Activated effector memory CD4-positive, alpha-beta T cell treated with anti-CD3 and anti-CD28 coated beads, Interleukin-2, amount 50 U/mL, for 16 hours (primary cell): ENCODE data around the gene PIK3R3.
"Not testable (repeated sequence)": the region's sequence is repeated elsewhere in the genome, so short reads cannot be mapped to it uniquely, and the experiment has no call there.

Experiments
- DNase-seq: peaks from one replicate; pipeline ENCODE4 v3.0.0-alpha.2; 2020

The PIK3R3 gene

DNA sequence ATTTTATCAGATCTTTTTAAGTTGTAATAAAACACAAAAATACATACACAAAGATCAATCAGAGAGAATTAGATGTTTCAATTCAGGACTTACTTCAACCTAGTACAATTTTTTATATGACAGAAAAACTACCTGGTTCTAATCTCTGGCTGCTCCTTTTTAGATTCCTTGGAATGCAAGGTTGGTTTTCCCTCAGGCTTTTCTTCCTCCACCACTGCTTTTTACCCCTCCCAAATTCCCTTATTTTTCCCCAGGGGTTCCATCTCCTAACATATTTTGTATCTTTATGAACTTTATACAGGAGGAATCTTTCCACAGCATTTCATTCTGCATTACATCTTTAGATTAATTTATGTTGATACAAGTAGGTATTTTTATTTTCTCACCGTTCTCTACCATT lies 33.2 kb downstream of the PIK3R3 start:
- no peak for DNase-seq

DNA sequence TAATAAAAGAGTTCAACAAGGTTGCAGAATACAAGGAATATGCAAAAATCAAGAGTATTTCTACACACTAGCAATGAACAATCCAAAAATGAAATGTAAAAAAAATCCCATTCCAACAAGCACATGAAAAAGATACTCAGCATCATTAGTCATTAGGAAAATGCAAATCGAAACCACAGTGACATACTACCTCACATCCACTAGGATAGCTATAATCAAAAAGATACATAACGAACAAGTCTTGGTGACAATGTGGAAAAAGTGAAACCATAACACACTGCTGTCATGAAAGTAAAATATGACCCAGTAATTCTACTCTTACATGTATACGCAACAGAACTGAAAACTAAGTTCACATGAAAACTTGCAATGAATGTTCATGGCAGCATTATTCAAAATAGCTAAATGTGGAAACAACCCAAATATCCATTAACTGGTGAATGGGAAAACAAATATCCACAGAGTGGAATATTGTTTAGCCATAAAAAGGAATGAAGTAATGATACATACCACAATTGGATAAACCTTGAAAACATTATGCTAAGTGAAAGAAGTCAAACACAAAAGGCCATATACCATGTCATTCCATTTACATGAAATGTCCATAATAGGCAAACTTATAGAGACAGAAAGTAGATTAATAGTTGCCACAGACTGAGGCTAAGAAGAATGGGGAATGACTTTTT lies 34.3 kb downstream of the PIK3R3 start:
- no peak for DNase-seq

DNA sequence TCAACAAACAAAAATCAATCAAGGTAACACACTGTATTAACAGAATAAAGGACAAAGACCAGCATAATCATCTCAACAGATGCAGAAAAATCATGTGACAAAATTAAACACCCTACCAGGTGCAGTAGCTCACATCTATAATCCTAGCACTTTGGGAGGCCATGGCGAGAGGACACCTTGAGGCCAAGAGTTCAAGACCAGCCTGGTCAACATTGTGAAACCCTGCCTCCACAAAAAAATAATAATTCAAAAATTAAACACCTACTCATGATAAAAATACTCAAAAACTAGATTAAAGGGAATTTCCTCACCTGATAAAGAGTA lies 35.3 kb downstream of the PIK3R3 start:
- no peak for DNase-seq

DNA sequence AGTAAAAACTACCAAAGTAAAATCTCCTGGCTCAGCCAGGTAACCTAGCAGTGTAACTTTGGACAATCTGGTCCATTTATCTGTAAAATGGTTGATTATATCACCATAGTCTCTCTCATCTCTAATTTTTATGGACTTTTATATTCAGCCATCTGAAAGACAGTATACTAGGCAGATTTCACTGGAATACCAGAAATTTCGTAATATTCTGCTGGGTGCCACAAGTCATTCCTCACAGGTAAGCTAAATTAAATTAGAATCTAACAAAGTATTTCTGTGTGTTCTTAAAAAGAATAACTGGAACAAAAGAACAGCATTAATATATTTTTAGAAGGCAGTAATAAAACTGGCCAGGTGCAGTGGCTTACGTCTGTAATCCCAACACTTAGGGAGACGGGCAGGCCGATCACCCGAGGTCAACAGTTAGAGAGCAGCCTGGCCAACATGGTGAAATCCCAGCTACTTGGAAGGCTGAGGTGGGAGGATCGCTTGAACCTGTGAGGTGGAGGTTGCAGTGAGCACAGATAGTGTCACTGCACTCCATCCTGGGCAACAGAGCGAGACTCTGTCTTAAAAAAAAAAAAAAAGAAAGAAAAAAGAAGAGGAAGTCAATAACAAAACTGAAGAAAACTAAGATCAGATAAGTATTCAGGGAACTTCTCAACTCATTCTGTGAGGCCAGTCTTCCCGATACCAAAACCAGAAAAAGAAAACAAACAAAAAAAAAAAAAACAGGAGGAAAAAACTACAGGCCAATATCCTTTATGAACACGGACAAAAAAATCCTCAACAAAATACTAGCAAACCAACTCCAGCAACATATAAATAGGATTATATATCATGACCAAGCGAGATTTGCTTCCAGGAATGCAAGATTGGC lies 35.9 kb downstream of the PIK3R3 start:
- no peak for DNase-seq

DNA sequence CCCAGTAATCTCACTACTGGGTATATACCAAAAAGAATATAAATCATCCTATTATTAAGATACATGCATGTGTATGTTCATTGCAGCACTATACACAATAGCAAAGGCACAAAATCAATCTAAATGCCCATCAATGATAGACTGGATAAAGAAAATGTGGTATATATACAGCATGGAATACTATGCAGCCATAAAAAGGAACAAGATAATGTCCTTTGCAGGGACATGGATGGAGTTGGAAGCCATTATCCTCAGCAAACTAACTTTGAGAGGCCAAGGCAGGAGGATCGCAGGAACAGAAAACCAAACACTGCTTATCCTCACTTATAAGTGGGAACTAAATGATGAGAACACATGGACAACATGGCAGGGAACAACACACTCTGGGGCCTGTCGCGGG lies 37.3 kb downstream of the PIK3R3 start:
- DNase-seq, result not testable (repeated sequence)

DNA sequence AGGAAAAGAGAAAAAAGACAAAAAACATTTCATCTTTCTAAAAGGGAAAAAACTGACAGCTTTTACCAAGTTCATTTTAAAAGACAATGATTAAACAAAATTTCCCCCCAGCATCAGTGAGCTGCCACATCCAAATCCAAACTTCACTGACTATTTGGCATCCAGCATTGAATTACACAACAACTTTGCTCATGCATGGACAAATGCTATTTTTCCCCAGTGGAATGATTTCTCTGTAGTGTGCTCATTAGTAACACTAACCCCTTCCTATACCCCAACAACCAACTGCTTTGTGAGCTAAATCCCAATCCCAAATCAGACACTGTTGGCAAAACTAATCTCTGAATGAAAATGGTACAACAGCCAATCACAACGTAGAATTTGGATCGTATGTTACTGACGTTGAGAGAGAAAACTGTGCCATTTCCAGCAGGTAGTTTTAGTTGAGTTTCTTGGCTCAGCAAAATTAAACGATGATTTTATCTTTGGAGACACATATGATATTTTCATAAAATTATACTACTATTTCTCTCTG lies 37.9 kb downstream of the PIK3R3 start:
- no peak for DNase-seq

DNA sequence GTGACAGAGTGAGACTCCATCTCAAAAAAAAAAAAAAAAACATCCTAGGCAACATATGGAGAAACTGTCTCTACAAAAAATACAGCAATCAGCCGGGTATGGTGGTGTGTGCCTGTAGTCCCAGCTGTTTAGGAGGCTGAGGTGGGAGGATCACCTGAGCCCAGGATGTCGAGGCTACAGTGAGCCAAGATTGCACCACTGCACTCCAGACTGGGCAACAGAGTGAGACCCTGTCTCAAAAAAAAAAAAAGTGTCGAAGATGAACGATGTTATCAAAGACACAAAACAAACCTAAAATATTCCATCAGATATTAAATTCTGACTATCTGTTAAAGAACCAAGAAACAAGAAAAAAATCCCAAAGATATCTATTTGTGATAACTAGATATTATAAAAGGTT lies 38.6 kb downstream of the PIK3R3 start:
- not testable (repeated sequence) for DNase-seq

DNA sequence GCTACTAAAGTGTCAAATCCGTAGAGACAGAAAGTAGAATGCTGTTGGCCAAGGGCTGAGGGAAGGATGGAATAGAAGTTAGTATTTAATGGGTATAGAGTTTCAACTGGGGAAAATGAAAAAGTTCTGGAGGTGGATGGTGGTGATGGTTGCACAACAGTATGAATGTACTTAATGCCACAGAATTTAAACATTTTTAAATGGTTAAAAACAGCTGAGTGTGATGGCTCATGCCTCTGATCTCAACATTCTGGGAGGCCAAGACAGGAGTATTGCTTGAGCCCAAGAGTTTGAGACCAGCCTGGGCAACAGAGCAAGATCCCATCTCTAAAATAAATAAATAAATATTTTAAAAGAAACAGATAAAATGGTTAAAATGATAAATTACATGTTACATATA lies 44.5 kb downstream of the PIK3R3 start:
- no peak for DNase-seq

DNA sequence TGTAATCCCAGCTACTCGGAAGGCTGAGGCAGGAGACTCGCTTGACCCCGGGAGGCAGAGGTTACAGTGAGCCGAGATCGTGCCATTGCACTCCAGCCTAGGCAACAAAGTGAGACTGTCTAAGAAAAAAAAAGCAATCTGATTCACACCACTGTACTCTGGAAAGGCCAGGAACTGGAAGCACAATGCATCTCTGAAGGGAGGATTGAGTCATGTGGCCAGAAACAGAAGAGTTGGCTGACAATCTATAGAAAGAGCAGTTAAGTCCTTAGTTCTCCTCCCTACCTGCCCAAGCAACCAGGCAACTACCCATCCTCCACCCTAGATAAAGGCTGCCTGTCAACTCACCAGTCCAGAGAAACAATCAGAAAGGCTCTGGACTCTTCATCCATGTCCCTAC lies 45.9 kb downstream of the PIK3R3 start:
- DNase-seq, result no peak

DNA sequence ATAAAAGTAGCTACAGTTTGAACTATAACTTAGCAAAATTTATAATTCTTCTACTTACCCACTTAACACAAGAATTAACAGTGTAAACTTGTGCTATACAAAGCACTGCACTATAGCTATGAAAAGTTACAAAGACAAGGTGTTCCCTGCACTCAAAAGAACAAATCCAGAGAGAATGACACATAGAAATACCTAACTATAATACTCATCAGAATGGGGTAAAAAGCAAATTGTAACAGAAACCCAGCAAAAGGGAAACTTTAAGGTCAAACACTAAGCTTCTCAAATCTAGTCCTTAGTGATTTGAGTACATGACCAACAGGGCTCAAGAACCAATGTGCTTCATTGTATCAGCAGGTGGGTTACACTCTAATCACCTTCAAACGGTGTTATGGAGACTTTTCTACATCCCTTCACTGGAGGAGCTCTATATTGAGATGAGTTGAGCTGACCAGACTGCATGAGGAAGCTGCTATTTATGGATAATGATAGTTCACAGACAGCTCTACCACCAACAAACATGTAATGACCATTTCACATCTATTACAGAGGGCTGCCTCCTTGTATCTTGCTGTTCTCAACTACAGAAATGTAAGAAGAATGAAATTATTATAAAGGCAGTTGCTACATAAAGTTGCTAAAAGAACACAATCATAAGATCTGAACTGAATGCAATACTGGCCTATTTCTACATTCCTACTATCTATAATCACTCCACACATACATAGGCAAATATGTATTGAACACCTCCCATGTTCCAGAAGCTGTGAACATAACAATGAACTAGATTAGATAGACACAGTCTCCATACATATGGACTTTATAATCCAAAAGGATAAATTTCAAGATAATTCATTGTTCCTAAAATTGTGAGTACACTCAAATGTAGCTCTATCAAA lies 47.6 kb downstream of the PIK3R3 start:
- DNase-seq, result no peak

DNA sequence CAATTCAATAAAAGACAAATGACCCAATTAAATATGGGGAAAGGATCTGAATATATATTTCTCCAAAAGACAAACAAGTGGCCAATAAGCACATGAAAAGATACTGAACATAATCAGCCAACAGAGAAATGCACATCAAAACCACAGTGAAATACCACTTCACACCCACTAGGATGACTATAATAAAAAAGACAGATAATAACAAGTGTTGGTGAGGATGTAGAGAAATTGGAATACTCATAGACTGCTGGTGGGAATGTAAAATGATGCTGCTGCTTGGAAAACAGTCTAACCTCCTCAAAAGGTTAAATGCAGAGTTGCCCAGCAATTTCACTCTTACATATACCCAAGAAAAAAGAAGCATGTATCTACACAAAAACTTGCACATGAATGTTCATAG lies 48.9 kb downstream of the PIK3R3 start:
- DNase-seq, result no peak

DNA sequence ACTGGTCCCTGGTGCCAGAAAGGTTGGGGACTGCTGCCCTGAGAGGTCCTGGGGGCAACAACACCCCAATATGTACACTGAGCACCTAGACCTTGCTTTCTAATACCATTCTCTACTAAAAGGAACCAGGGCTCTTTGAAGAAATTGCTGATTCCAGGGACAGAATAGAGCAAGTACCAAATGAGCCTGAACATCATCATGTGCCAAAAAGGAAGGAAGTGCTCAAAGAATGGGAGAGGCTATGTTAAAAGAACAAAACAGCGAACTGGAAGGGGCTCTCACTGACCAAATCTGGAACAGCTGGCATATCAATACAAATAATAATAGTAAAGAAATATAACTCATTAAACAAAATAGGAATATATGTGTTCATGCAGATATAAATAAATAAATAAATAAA lies 50.8 kb downstream of the PIK3R3 start:
- no peak for DNase-seq

DNA sequence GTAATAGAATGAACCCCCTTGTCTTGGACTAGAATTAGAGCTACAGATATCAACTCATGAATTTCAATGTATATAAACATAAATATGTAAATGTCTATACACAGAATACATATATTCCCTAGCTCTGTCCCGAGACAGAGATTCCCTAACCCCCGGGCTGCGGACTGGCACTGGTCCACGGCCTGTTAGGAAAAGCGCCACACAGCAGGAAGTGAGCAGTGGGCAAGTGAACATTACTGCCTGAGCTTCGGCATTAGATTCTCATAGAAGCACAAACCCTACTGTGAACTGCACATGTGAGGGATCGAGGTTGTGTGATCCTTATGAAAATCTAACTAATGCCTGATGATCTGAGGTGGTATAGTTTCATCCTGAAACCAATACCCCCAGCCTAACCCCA lies 51.2 kb downstream of the PIK3R3 start:
- no peak for DNase-seq

DNA sequence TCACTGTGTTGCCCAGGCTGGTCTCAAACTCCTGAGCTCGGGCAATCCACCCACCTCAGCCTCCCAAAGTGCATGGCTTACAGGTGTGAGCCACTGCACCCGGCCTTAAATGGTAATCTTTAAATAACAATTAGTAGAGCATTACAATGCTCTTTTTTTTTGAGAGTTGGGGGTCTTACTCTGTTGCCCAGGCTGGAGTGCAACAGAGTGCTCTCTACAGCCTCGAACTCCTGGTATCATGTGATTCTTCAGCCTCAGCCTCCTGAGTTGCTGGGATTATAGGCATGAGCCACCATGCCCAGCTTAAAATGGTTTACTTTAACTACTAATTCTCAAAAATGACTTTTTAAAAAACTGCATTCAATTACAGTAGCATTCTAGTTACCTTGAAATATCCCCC lies 52.2 kb downstream of the PIK3R3 start:
- no peak for DNase-seq

DNA sequence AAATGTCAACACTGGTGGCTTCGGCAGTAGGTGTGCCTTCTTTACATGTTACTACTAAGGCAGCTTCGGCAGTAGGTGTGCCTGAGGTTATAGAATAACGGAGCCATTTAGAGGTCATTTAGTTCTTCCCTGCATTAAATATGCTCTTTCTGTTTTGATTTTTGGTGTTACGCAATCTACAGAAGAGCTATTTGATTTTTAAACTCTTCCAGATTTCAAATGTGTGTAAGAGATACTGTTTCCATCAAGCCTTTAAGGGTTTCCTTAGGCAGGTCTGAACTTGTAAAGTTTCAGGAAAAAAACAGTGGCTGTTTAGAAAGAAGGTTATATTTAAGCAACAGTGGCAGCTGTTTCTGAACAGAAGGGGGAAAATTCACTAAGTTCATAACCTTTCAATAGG lies 54.8 kb downstream of the PIK3R3 start:
- no peak for DNase-seq

DNA sequence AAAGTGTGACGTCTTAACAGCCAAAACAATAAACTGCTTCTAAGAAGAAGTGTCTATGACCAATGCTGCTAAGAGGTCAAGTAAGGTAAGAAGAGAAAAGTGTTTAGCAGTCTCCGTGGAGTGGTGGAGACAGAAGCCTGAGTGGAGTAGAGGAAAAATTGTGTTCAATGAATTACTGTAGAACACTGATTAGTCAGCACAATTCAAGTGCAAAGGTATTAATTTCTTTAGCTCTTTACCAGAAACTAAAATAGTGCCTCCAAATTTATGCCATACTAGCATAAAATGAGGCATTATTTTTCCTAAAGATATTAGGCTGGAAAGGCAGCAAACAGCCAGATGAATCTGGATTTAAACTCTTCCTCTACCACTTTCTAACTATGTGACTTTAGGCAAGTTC lies 56.1 kb downstream of the PIK3R3 start:
- no peak for DNase-seq

DNA sequence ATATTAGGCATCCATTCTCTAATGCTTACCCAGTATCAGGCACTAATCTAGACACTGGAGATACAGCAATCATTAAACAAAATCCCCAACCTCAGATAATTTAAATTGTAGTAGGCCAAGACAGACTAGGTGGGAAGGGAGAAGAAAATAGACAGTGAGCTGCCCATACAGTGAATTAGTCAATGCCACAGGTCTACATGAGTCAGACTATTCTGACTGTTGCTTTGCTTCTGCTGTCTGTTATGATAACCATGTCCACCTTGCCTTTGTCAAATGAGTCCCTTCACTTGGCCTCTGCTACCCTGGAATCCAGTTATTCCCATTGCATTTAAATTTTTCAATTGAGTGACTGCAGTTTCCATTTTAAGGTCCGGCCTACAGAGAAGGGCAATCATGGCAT lies 59.5 kb downstream of the PIK3R3 start:
- DNase-seq, result no peak

DNA sequence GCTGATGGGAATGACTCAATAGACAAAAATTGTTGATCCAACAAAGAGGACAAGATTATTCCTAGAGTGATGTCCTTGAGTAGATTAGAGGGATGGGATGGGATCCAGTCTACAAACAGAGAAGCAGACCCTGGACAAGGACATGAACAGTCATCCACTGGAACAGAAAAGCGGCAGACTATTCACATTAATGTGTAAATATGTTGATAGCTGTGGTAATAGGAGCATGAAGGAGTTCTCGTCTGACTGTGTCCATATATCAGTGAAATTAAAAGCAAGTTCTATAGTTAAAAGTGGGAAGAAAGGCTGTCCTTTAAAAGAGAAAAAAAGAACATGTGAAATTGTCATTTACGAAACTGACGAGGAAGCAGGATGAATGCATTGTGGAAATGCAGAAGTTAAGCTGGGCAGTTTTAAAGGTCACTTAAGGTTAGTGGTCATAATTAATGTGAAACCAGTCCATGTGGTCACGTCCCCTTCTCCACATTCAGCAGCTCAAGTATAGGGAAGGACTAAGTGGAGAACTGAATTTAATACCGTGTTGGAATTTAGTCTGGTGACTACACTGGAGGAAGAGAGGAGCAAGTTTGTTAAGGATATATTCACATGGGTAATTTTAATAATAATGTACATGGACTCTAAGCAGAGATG lies 62.1 kb downstream of the PIK3R3 start:
- DNase-seq, result no peak

DNA sequence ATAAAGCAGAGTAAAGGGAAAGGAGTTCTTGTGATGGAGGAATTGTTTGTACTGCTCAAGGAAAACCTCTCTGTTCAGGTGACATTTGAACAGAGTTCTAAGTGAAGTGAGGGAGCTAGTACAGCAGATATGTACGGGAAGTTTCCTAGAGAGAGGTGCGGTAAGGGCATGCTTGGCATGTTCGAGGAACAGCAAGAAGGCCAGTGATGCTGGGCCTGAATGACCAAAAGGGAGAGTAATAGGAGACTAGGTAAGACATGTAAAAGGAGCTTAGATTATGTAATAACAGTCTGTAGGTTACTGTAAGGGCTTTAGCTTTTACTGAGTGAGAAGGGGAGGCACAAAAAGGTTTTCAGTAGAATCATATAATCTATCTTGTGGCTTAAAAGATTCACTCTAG lies 63.9 kb downstream of the PIK3R3 start:
- DNase-seq, result no peak

DNA sequence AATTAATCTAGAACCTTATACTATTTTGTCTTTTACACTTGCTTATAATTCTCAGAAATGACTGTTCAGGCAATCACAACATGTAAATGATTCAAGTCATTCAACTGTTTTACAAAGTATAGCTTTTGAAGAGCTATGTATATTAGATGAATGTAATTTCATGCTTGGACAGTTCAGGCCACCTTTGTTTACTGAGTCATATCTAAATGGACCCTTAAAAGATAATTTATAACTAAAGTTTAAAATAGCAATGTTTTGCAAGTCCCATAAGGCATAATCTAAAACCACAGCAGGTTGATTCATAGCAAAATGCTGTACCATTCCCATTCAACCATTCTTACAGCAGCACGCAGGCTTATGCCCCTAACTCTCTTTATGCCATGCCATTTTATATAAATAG lies 64.8 kb downstream of the PIK3R3 start:
- no peak for DNase-seq

DNA sequence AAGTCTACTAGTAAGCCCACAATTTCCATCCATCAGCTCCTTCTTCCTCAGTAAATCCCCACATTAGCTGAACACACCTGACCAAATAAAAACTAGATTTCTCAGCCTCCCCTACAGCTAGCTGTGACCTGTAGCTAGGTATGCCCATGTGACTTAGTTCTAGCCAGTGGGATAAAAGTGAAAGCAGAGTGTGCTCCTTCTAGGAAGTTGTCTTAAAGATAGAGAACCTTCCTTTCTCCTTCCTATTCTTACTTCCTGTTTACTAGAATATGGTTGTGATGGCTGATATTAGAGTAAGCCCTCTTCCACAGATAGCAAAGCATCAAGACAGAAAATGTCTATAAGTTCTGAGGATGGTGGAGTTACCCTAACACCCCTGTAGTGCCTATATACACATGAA lies 67.0 kb downstream of the PIK3R3 start:
- no peak for DNase-seq

DNA sequence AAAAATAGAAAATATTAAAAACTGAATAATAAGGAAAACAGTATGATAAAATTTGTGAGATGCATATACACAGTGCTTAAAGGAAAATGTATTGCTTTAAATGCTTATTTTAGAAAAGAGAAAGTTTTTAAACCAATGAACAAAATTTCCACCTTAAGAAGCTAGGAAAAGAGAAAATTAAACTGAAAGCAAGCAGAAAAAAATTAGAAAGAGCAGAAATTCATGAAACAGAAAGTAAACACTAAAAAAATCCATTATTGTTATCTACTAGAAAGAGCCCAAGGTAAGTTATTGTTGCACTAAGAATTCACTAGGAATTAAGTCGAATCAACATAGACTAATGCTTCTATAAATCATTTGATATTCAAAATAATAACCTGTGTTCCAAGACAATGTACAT lies 67.7 kb downstream of the PIK3R3 start:
- DNase-seq, result no peak
